Right lung (tissue), 5 donors: Measurements from ENCODE around the gene RARA. TPM values are rescaled to one million over a fixed set of nuclear protein-coding genes. Genes with fewer than 3 reads are reported as not detected.
"Not testable (repeated sequence)": the region's sequence is repeated elsewhere in the genome, so short reads cannot be mapped to it uniquely, and the experiment has no call there.

ENCODE experiments used
- DNase-seq, 2 donors: peaks; one replicate each; pipeline ENCODE4 v3.0.0-alpha.2; 2013
- polyA plus RNA-seq, 5 donors: library from polyadenylated mRNA; unstranded; fragments of 120-200 nt; gene quantifications; one replicate each; pipeline versions ENCODE4 v1.2.1 to v1.2.3, GENCODE V29; 2013; ENCODE audit warnings: inconsistent platforms in 1 of 5, low replicate concordance in 1 of 5; ENCODE audit not compliant: insufficient read length in 5 of 5, insufficient read depth in 1 of 5

The RARA gene
- polyA plus RNA-seq, 5 donors, result 35.5 to 65.3 (median 49.7) TPM

DNA sequence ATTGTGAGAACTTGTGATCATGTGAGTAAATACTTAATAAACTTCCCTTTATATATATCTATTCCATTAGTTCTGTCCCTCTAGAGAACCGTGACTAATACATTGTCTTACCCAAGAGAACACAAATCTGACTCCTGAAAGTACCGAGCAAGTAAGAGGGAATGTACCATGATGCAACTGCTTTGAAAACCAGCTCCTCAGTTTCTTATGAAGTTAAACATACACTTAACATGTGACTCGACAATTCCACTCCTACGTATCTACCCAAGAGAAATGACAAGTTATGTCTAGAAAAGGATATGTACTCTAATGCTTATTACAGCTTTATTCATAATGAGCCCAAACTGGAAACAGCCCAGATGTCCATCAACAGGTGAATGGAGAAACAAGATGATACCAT is 64.3 kb downstream of the RARA start:
- DNase-seq, result no peak

DNA sequence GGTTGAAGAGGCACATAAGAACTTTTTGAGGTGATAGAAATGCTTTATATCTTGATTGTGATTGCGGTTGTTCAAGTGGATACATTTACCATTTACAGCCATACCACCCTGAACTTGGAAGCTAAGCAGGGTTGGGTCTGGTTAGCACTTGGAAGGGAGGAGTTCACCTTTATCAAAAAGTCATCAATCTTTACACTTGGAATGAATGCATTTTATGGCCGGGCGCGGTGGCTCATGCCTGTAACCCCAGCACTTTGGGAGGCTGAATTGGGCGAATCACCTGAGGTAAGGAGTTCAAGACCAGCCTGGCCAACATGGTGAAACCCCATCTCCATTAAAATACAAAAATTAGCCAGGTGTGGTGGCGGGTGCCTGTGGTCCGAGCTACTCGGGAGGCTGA is 65.0 kb downstream of the RARA start:
- no peak for DNase-seq

DNA sequence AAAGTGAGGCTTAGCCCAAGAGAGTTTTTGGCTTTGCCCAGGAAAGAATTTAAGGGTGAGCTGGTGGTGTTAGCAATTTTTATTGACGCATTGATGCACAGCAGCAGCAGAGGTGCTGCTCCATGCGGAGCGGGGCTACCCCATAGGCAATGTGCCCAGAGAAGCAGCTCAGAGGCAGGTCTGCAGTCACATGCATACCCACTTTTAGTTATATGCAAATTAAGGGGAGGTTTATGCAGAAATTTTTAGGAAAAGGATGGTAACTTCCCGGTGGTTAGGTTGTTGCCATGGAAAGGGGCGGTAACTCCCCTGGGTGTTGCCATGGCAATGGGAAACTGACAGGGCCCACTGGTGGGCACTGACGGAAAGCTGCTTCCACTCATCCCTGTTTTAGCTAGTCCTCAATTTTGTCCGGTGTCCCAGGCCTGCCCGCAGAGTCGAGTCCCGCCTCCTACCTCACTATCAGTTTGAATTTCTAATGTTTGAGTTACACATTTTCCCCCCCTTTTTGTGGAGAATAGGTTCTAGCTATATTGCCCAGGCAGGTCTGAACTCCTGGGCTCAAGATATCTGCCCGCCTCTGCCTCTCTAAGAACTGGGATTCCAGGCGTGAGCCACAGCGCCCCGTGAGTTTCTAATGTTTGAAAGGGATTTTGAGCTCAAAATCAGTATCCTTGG is 66.0 kb downstream of the RARA start:
- no peak for DNase-seq

DNA sequence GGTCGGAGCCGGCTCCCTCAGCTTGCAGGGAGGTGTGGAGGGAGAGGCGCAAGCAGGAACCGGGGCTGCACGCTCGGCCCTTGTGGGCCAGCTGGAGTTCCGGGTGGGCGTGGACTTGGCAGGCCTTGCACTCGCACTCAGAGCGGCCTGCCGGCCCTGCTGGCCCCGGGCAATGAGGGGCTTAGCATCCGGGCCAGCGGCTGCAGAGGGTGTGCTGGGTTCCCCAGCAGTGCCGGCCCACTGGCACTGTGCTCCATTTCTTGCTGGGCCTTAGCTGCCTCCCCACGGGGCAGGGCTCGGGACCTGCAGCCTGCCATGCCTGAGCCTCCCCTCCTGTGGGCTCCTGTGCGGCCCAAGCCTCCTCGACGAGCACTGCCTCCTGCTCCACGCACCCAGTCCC is 66.8 kb downstream of the RARA start:
- not testable (repeated sequence) for DNase-seq

GRCh38 chr17:40376541-40376940 is 67.6 kb downstream of the RARA start:
- not testable (repeated sequence) for DNase-seq

- DNase-seq, result no peak
Measured at GRCh38 chr17:40377832-40378231, 68.9 kb downstream of the RARA start.

DNA sequence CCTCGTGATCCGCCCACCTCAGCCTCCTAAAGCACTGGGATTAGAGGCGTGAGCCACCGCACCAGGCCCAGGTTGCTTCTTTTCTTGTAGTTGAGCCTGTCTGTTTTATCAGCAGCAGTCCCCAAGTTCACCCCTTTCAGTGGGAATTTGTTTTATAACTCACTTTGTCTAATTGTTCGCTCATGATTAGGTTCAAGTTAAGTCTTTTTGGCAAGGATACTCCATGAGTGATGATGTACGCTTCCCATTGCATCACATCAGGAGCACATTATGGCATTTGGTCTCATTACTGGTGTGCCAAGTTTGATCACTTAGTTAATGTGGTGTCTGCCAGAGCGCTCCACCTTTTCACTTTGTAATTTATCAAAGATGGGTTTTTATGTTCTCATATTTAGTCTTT is 70.0 kb downstream of the RARA start:
- no peak for DNase-seq

DNA sequence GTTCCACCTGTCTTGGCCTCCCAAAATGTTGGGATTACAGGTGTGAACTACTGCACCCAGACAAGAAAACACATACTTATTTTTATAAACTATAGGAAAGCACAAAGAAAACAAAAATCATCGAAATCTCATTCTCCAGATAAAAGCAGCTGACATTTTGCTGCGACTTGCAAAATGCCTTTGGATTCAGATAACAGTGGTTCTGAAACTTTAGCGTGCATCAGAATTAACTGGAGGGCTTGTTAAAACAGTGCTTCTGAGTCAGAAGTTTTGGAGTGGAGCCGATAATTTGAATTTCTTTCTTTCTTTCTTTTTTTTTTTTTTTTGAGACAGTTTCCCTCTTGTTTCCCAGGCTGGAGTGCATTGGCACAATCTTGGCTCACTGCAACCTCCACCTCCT is 73.3 kb downstream of the RARA start:
- DNase-seq, result no peak

DNA sequence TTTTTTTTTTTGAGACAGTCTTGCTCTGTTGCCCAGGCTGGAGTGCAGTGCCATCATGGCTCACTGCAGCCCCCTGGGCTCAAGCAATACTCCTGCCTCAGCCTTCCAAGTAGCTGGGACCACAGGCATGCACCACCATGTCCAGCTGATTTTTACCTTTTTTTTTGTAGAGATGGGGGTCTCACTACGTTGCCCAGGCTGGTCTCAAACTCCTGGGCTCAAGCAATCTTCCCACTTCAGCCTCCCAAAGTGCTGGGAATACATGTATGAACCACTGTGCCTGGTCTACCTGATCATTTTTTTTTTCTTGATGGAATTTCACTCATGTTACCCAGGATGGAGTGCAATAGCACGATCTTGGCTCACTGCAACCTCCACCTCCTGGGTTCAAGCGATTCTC is 77.6 kb downstream of the RARA start:
- DNase-seq, result not testable (repeated sequence)

DNA sequence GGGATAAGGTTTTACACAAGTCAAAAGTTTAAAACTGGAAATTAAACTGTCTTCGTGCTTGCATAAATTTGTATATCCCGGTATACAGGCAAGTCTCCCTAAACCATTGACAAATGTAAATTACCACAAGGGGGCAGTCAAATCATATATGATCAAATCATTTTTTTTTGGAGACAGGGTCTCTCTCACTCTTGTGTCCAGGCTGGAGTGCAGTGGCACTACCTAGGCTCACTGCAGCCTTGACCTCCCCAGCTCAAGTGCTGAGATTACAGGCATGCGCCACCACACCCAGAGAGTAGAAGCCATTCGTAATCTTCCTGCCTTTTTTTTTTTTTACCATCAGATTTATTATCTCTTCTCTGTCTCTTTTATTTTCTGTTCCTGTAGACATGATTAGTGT is 90.2 kb downstream of the RARA start:
- peak in 1 of 2 donors; percentile 43 for DNase-seq

DNA sequence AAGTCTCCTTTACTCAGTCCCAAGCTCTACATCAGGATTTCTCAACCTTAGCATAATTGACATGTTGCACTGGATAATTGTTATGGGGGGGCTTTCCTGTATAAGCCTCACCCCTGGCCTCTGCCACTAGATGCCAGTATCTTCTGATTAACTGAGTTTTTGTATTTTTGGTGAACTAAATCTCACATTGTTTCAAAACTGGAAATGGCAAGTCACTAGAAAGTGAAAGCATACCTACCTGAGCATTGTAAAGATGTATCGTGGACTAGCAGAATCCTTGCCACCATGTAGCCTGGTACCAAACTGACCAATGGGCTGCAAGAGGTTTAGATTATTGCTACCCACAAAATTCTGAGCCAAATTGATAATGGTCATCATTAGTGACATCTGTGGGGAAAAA is 93.7 kb downstream of the RARA start:
- DNase-seq, result no peak

GRCh38 chr17:40404003-40404402 is 95.0 kb downstream of the RARA start:
- DNase-seq, result no peak

Other genes with a start within 250 kb of the RARA start
- gene THRA, start 246.2 kb upstream of the RARA start, polyA plus RNA-seq, result 10 to 100 TPM; 61.9 to 86.3 (median 72.0) TPM
- gene NR1D1, start 208.6 kb upstream of the RARA start, polyA plus RNA-seq, result 1 to 10 TPM; 2.3 to 5.2 (median 4.6) TPM
- 100 to 1,000 TPM; 152 to 206 (median 187) TPM for gene MSL1, start 187.2 kb upstream of the RARA start, polyA plus RNA-seq
- gene CASC3, start 168.6 kb upstream of the RARA start, polyA plus RNA-seq, result 100 to 1,000 TPM in 4 of 5 donors, 10 to 100 TPM in 1; 96.2 to 131 (median 113) TPM
- 10 to 100 TPM in 1 of 5 donors, 1 to 10 TPM in 4; 6.3 to 10.2 (median 8.0) TPM for gene RAPGEFL1, start 131.7 kb upstream of the RARA start, polyA plus RNA-seq
- gene WIPF2, start 89.9 kb upstream of the RARA start, polyA plus RNA-seq, result 10 to 100 TPM; 25.8 to 33.6 (median 29.9) TPM
- 10 to 100 TPM; 13.6 to 27.7 (median 20.6) TPM for gene CDC6, start 21.3 kb upstream of the RARA start, polyA plus RNA-seq
- gene GJD3, start 55.6 kb downstream of the RARA start, polyA plus RNA-seq, result under 1 TPM in 1 of 5 donors, not detected in 4; 0.70 TPM
- gene TOP2A, start 108.7 kb downstream of the RARA start, polyA plus RNA-seq, result 100 to 1,000 TPM; 106 to 344 (median 189) TPM
- gene IGFBP4, start 134.3 kb downstream of the RARA start, polyA plus RNA-seq, result 100 to 1,000 TPM; 154 to 263 (median 207) TPM
- gene TNS4, start 192.4 kb downstream of the RARA start, polyA plus RNA-seq, result under 1 TPM; 0.05 to 0.28 (median 0.20) TPM